Measurements from ENCODE around the gene RALGPS2.
"Not testable (repeated sequence)": the region's sequence is repeated elsewhere in the genome, so short reads cannot be mapped to it uniquely, and the experiment has no call there.

The RALGPS2 gene

DNA sequence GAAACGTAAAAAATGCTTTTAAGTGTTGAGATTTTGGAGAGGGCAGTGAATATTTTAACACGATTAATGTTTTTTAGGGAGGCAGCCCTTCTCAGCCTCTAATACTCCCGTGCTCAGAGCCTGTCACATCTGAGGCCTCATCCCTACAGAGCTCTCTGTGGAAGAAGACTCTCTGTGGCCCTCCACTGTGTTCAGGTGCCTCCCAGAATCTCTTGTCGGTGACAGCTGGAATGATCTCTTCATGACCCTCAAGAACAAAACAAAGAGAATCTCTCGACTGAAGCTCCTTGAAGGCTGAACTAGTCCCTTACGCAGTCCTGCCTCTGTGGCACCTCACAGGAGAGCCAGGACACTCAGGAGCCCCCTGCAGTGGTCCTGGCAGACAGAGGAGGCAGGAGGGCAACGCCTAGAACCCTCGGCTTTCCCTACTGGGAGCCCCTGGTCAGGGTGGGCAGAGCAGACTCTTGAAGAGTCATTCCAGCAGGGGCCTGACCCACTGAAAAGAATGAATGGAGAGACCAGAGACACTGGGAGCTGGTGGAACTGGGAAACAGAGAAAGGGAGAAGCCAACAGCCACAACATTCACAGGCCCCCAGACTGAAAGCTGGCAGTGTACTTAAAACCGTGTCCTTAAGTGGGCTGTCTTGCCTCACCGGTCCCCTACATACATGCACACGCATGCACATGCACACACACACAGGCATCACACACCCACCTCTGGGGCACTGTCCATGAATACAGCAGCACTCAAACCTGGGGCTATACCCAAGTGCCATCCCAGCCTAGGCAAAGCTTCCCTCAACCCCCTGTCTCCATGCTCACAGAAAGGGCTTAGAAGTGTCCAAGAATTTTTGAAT, 213.3 kb downstream of the RALGPS2 start:
- intact Hi-C loops (cut with DNase I), result no loop called here
- DNase-seq, result no peak

DNA sequence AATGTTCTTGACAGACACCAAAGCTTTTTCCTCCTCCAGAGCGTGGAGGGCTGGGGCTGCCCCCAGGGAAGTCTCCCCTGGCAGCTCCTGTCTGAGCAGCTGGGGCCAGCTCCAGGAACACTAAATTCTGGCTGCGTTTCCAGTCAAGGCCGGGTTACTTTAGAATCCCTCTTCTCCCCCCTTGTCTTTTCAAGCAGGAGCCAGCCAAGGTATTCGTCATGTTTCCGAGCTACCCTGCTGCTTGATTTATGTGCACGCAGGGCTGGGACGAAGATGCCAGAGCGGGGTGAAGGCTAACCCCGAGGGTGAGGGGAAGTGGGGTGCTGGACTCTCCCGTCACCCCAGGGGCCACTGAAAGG, 213.9 kb downstream of the RALGPS2 start:
- intact Hi-C loops (cut with DNase I), result no loop called here
- DNase-seq, result no peak

DNA sequence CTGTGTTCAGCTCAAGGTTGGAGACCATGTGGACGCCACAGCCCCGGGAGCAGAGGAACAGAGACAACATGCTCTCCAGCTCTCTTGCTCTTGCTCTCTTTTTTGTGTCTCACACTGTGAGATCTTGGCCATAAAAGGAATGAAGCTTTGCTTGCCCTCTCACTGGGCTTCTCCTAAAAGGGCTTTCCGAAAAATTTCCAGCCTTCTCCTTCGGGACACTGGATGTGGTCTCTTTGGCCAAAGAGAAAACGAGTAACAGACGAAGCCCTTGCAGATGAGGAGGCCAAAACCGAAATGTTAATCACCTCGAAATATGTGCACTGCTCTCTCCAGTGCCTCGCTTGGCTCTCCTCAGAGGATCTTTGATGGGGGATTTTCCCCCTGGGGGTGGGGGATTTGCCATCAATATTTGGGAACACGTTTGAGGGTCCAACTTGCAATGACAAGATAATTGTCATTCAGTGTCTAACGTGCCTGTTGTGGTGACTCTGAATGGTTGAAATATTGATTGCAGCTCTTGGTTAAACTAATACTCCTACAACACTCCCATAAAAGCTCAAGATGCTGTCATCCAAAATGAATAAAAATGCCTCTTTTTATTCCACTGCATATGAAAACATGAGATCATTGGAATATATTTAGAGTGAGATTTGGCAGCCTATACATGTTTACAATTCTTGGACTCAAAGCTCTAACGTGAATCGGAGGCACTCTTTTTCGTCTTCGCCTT, 214.5 kb downstream of the RALGPS2 start:
- intact Hi-C loops (cut with DNase I), result no loop called here
- no peak for DNase-seq

DNA sequence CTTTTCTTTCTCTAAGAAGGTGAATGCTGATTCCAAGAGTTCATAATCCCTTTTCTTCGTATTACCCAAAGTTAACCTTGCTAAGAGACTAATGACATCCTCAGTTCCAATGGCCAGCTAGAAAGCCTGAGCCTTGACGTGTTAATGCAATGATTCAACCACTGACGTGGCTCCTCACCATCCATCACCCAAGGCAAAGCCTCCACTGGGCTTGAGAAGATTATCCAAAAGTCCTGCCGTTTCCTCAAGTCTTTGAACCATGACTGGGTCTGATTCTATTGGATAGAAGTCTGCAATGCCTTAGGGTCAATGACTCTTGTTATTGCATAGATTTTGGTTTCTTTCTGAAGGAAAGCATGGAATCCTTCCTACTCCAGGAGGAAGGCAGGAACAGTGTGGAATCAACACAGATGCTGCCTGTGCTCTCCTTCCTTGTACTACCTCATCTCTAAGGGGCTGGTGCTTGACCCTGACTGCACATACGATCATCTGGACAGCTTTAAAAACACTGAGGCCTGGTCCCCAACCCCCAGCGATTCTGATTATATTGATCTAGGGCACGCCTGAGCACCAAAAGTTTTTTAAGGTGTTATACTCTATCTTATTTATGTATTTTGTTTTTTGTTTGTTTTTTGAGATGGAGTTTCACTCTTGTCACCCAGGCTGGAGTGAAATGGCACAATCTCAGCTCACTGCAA, 215.2 kb downstream of the RALGPS2 start:
- intact Hi-C loops (cut with DNase I), result no loop called here
- DNase-seq, result no peak

DNA sequence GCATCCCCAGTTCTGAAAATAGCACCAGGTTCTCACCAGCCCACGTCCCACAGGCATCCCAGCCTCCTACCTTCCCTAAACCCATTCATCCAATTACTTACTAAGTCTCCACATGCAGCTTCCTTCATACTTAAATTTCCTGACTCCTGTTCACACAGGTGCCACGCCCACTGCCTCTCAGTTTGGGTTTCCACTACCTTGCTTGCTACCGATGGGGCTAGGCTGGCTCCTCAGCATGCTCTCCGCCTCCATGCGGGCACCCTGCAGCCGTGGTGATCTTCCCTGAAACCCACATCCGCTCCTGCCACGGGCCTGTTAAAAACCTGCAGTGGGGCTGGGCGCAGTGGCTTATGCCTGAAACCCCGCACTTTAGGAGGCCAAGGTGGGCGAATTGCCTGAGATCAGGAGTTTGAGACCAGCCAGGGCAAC, 216.2 kb downstream of the RALGPS2 start:
- intact Hi-C loops (cut with DNase I), result no loop called here
- no peak for DNase-seq

DNA sequence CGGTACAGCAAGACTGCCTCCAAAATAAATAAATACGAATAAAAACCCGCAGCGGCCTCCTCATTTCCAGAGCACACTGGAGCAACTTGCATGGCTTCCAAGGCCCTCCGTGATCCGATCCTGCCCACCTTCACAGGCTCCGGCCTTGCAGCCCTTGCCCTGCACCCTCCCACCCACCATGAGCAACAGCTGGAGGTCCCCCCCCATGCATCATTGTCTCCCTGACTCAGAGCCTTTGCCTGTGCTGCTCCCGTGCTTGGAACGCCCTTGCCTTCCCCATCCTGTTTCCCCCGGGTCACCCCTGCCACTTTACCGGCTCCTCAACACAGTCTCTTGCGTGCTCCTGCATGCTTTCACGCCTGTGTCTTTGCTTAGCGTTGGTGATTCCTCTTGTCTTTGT, 216.8 kb downstream of the RALGPS2 start:
- DNase-seq, result no peak
- intact Hi-C loops (cut with DNase I), result no loop called here

DNA sequence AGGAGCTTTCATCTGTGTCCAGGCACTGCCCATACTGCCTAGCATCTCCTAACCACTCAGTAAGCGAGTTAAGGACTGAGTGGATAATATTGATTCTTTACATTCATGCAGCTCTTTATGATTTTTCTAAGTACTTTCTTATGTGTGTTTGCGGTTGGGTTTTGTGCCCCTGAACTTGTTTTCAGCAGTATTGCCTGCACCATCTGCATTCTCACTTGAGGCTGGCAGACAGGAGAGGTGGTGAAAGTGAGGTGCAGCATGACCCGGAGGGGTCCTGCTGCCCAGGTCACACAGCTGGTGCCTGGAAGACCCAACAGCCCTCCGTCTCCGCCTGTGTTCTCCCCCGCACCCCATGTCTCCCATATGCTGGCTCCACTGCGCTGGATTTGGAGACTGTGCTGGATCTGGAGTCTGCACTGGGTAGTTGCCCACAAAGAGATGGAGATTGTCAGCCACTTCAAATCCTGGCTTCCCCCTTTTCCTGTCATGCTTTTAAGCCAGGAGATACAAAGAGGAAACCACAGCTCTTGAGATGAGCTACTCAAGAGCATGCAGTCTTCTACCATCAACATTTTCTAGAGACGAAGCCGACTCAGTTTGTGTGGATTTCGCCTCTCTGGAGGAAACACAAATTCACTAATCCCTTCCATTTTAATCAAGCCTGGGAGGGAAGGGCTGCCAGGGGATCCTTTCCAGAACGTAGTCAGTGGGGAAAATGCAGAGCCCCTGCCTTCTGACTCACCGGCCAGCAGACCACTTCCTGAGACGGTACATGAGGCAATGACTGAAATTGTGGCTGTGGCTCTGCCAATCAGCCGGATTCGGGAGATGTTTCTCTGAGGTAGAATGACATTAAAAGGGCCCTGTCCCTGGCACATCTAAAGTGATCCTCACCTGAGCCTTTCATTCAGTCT, 217.5 kb downstream of the RALGPS2 start:
- no peak for DNase-seq
- intact Hi-C loops (cut with DNase I), result no loop called here

DNA sequence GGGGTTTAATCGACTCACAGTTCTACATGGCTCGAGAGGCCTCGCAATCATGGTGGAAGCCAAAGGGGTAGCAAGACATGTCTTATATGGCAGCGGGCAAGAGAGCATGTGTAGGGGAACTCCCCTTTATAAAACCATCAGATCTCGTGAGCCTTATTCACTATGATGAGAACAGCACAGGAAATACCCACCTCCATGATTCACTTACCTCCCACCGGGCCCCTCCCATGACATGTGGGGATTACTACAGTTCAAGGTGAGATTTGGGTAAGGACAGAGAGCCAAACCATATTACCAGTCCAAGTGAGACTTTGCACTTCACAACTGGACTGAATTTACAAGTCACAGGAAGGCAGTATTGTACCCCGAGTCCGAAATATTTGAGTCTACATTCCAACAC, 219.7 kb downstream of the RALGPS2 start:
- intact Hi-C loops (cut with DNase I), result no loop called here
- peak in 1 of 10 donors; percentile 16 for DNase-seq

DNA sequence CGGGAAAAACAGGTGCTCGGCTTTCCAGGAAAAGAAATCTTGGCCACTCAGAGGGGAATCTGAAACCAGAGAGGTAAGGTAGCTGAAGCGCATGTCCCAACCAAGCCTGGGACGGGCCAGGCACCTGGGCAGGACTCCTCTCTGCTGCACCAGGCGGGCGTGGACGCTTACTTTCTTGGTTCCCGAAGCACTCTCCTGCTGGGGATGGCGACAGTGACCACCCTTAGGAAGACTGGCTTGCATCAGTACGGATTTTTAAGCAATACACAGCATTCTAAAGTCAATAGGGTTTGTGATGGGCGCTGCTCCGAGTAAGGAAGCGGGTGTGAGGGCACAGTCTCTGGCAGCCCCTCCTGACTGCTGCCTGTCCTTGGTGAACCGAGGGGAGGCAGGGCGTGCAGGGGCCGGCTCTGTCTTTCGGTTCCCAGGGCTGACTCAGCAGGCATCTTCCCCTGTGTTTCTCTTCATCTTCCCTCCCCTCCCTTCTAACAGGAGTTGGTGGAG, 220.8 kb downstream of the RALGPS2 start:
- intact Hi-C loops (cut with DNase I), result no loop called here
- peak in 1 of 10 donors; percentile 73 for DNase-seq

DNA sequence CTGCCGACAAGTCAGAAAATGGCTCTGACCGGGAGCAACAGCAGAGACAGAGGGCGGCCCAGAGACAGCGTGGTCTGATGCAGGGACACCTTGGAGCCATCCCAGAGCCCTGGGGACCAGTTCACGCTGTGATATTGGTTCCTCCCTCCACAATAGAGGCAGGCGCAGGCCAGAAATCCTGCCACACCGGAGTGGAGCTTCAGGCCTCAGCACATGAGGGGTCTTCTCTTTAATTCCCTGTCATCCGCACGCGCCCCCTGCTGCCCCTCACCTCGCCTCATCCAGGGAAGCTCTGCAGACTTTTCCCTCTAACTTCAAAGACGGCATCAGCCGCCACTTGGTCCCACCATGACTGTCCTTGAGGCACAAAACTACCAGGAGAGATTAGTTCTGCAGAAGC, 221.4 kb downstream of the RALGPS2 start:
- intact Hi-C loops (cut with DNase I), result no loop called here
- peak in 1 of 10 donors; percentile 70 for DNase-seq

DNA sequence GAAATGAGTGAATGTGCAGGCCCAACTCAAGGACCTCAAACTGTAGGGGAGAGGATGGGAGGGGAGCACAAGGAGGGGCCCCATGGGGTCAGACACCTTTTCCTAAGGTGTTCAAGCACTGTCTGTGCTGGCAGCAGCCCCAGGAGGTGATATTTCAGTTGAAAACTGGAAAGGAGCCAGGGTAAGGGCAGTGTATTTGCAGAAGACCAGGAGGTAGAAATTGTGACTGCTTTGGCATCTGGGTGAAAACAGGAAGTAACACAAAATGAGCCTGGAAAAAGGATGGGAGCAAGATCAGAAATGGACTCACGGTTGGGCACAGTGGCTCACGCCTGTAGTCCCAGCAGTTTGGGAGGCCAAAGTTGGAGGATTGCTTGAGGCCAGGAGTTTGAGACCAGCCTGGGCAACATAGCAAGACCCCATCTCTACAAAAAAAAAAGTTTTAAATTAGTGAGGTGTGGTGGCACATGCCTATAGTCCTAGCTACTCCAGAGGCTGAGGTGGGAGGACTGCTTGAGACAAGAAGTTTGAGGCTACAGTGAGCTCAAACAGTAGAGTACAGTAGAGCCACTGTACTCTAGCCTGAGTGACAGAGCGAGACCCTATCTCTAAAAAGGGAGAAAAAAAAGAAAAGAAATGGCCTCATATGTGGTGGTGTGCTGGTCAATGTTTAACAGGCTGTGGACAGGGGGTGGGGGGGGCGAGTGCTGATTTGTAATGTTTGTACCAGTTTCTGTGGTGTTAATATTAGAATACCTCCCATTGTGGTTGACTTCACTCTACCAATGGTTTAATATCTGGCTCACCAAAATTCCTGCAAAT, 222.0 kb downstream of the RALGPS2 start:
- intact Hi-C loops (cut with DNase I), result no loop called here
- DNase-seq, result peak in 1 of 10 donors; percentile 24

DNA sequence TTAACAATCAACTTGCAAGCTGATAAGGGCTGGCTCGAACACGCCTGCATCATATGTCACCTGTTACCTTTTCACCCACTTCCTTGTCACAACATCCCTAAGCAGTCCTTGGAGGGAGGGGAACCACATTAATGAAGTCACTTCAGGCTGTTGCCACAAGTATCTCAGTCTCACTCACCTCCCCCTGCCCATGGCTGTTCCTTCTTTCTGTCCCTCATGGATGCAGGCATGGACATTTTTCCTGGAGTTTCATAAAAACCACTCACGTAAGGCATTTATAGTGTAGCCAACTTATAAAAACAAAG, 222.6 kb downstream of the RALGPS2 start:
- peak in 1 of 10 donors; percentile 7 for DNase-seq
- intact Hi-C loops (cut with DNase I), result no loop called here

DNA sequence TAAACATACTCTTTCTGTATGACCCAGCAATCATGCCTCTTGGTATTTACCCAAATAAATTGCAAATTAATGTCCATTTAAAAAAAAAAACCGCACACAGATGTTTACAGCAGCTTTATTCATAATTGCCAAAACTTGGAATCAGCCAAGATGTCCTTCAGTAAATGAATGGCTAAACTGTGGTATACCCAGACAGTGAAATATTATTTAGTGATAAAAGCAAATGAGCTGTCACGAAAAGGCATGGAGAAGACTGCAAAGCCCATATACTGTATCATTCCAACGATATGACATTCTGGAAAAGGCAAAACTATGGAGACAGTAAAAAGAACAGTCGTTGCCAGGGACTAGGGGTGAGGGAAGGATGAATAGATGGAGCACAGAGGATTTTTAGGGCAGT, 223.6 kb downstream of the RALGPS2 start:
- intact Hi-C loops (cut with DNase I), result no loop called here

DNA sequence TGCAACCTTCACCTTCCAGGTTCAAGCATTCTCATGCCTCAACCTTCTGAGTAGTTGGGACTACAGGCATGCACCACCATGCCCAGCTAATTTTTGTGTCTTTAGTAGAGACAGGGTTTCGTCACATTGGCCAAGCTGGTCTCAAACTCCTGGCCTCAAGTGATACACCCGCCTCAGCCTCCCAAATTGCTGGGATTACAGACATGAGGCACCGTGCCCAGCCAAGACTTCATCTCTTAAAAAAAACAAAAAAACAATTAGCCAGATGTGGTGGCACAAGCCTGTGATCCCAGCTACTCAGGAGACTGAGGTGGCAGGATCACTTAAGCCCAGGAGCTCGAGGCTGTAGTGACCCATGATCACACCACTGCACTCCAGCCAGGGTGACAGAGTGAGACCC, 224.8 kb downstream of the RALGPS2 start:
- intact Hi-C loops (cut with DNase I), result not testable (repeated sequence)
- peak in 1 of 10 donors; percentile 54 for DNase-seq

More for the DNA sequence above, 223.6 kb downstream of the RALGPS2 start:
- no peak for DNase-seq

DNA sequence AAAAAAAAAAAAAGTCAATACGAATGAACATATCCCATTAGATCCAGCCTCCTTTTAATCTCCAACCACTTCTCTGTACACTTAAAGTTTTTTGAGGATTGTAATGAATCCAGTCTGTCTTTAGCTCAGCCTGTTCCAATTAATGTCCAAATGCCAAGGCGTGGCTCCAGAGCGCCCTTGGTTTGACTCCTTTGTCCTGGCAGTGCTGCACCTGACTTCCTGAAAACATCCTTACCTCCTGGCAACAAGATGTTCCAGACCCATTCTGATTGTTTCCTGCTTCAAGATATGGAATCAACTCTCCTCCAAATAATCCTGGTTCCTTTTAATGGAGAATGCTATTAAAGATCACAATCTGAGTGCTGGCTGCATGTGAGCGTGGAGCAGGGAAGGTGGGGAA, 226.6 kb downstream of the RALGPS2 start:
- peak in 1 of 10 donors; percentile 11 for DNase-seq
- intact Hi-C loops (cut with DNase I), result no loop called here

DNA sequence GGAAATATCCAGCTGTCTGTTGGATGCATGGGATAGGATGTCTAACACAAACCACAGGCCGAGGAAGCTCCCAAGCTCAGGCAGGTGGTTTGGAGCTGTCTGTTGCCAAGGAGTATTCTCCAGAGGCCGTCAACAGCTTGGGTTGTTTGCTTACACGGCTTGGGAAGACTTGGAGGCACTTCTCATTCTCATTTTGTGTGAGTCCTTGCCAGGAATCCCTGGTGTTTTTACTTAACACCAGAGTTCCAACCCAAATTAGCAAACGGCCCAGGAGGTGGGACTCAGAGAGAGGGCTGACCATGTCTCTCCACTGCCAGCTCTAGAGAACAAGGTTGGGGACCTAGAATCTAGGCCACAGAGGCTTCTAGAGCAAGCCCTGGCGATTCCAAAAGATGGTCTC, 228.0 kb downstream of the RALGPS2 start:
- DNase-seq, result peak in 1 of 10 donors; percentile 66
- intact Hi-C loops (cut with DNase I), result no loop called here

DNA sequence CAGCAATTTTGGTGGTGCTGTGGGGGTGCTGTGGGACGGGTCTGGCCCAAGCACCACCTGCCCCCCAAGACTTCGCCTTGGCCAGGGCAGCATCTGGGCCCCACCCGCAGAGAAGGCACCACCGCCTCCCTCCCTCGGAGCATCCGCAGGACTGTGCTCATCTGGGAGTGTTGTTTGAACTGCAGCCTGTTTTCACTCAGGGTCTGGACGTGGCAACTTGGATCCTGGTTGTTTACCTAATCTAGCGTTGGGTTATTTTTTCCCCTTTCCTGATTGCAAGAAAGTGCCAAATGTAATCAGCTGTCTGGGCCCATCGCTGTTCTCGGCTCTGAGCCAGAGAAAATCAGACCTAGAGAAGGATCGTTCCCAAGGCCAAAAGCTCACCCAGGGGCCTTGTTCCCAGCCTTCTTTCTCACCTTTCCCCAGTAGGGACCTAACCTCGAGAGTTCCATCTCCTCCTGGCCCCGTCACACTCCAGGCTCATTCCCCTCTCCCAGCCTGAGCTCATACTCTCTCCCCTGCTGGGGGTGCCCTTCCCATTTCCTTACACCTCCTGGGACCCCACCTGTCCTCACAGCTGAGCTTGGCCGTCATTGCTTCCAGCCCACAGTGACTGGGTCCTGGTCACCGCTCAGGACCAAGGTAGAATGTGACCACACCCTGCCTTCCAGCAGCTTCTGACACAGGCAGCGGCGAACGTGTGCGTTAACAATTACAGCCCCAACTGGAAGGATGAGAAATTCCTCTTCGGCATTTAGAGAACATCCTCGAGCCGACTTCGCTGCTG, 228.7 kb downstream of the RALGPS2 start:
- intact Hi-C loops (cut with DNase I), result no loop called here
- peak in 1 of 10 donors; percentile 65 for DNase-seq

DNA sequence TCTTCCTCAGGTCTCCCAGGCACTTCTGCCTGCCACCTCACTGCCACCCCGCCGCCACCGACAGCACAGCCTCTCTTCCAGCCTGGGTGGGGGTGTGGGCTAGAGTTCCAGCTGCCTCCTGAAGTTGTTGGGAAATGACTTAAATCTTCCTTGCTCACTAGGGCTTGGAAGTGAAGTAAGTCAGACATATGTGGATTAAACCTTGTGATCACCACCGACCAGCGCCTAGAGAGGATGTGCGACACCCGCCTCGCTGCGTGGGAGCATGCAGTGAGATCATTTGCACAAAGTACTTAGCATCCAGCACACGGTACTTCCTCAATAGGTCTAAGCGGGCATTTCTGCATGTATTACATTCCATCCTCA, 229.3 kb downstream of the RALGPS2 start:
- peak in 3 of 10 donors; percentile 51 to 83 (median 78) for DNase-seq
- intact Hi-C loops (cut with DNase I), result no loop called here

DNA sequence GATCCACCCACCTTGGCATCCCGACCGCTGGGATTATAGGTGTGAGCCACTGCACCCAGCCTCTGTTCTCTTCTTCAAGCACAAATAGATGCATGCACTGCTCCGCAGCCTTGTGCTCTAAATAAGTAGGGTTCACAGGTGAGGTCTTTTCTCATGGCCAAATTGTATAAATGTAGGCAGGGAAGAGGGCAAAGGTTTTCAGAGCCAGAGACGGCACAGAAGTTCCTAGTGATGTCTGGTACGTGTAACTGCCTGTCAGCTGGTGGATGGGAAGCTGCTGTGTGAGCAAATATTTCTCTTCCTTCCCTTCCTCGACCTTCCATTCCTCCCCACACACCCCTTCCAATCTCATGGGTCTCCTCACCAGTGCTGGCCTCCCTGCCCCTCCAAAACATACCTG, 229.9 kb downstream of the RALGPS2 start:
- intact Hi-C loops (cut with DNase I), result no loop called here

More for the DNA sequence above, 229.9 kb downstream of the RALGPS2 start:
- DNase-seq, result peak in 1 of 10 donors; percentile 20
